MCF 10A (cell line): Measurements from ENCODE around the gene MTNR1B. TPM values are rescaled to one million over a fixed set of nuclear protein-coding genes. Genes with fewer than 3 reads are reported as not detected.

ENCODE experiments used
- BruUV-seq: library from RNA; stranded (reverse); fragments of 400-500 nt; replicated peaks from 2 replicates; lab custom pipeline; 2021; lab: Mats Ljungman, UMichigan
- CTCF ChIA-PET: fragments of 300-600 bp; sonication (Branson Sonifier 250); formaldehyde crosslinking; extraction: SDS; loops from one replicate; lab custom pipeline; 2021; ENCODE audit warnings: antibody characterized with exemption, inconsistent platforms; lab: Yijun Ruan, JAX
- POLR2A ChIA-PET: fragments of 300-600, 350-650 bp; sonication (Branson Sonifier 250); formaldehyde crosslinking; extraction: SDS; loops from one replicate; lab custom pipeline; 2020; ENCODE audit warnings: antibody characterized with exemption, inconsistent platforms; lab: Yijun Ruan, JAX
- DNase-seq: peaks from one replicate; pipeline ENCODE4 v3.0.0-alpha.2; 2018; ENCODE audit not compliant: unreplicated experiment
- H3K27ac Mint-ChIP-seq: one replicate; pipeline ENCODE4 v1.8.0; 2022; ENCODE audit warnings: mild to moderate bottlenecking, low read depth, mixed read lengths; ENCODE audit not compliant: unreplicated experiment
- H3K27me3 Mint-ChIP-seq: one replicate; pipeline ENCODE4 v1.8.0; 2022; ENCODE audit warnings: mixed read lengths; ENCODE audit not compliant: insufficient read depth, unreplicated experiment
- H3K36me3 Mint-ChIP-seq: one replicate; pipeline ENCODE4 v1.8.0; 2022; ENCODE audit warnings: mild to moderate bottlenecking, moderate library complexity, mixed read lengths; ENCODE audit not compliant: insufficient read depth, unreplicated experiment
- H3K4me1 Mint-ChIP-seq: one replicate; pipeline ENCODE4 v1.8.0; 2022; ENCODE audit warnings: mixed read lengths; ENCODE audit not compliant: insufficient read depth, unreplicated experiment
- H3K4me3 Mint-ChIP-seq: one replicate; pipeline ENCODE4 v1.8.0; 2022; ENCODE audit warnings: mild to moderate bottlenecking, moderate library complexity, mixed read lengths; ENCODE audit not compliant: unreplicated experiment
- H3K9me3 Mint-ChIP-seq: one replicate; pipeline ENCODE4 v1.8.0; 2022; ENCODE audit warnings: mixed read lengths; ENCODE audit not compliant: unreplicated experiment
- CTCF ChIP-seq: fragments of 200-600 bp; IDR thresholded peaks from one replicate; pipeline ENCODE4 v1.8.0; 2022; ENCODE audit warnings: antibody characterized with exemption, mild to moderate bottlenecking; ENCODE audit not compliant: unreplicated experiment
- intact Hi-C: fragments of 100-400 bp; cut with micrococcal nuclease; formaldehyde crosslinking; loops from 2 replicates; pipeline ENCODE4 v1.14.1; 2022
- total RNA-seq: library from RNA; stranded (reverse); gene quantifications from 2 replicates; pipeline ENCODE4 v1.2.3, GENCODE V29; 2022

The MTNR1B gene
- total RNA-seq, 1 experiment from 2014 or later, result not detected

- Mint-ChIP-seq H3K9me3 (no peaks in the 10 kb centered on the region), H3K27ac (peak overlapping the region; percentile 99), H3K36me3 (no peaks in the 10 kb centered on the region), H3K27me3 (no peaks in the 10 kb centered on the region), H3K4me1 (peaks cover 29% of the 10 kb centered on the region), H3K4me3 (no peak overlapping the region)
- no peak for TF ChIP-seq CTCF
- ChIA-PET CTCF (interaction anchor here (0.6 to 1.6 kb wide), 5 partner anchors 9 to 78 kb away, joined by 3 to 5 read pairs (median 4); no protein-coding TSS in a partner anchor), POLR2A (interaction anchor here (0.6 to 2.5 kb wide), 6 partner anchors 15 to 871 kb away, joined by 3 to 9 read pairs (median 4); no protein-coding TSS in a partner anchor)
- DNase-seq, result no peak
- no TSS peak for BruUV-seq
- intact Hi-C loops, result no loop called here
These were observed 32.9 kb downstream of the MTNR1B start for GRCh38 chr11:93002380-93002779.

- POLR2A ChIA-PET, result interaction anchor here (0.7 to 1.8 kb wide), 6 partner anchors 13 to 1727 kb away, joined by 3 to 10 read pairs (median 4); no protein-coding TSS in a partner anchor
- BruUV-seq, result no TSS peak
- no peaks in the 10 kb centered on the region for H3K9me3 Mint-ChIP-seq
- no peaks in the 10 kb centered on the region for H3K27me3 Mint-ChIP-seq
- intact Hi-C loops, result no loop called here
- no peak overlapping the region for H3K4me3 Mint-ChIP-seq
- peaks cover 23% of the 10 kb centered on the region for H3K4me1 Mint-ChIP-seq
- peak overlapping the region; percentile 29 for H3K27ac Mint-ChIP-seq
- CTCF ChIA-PET, result interaction anchor here (0.6 to 1.9 kb wide), 4 partner anchors 9 to 63 kb away, joined by 3 to 8 read pairs (median 4); no protein-coding TSS in a partner anchor
- no peaks in the 10 kb centered on the region for H3K36me3 Mint-ChIP-seq
- TF ChIP-seq CTCF, result no peak
- DNase-seq, result peak; percentile 89
These were observed 35.8 kb downstream of the MTNR1B start for GRCh38 chr11:93005239-93005638.

- intact Hi-C loops, result no loop called here
- Mint-ChIP-seq H3K36me3 (no peaks in the 10 kb centered on the region), H3K4me3 (no peak overlapping the region), H3K9me3 (no peaks in the 10 kb centered on the region), H3K4me1 (peaks cover 15% of the 10 kb centered on the region), H3K27me3 (no peaks in the 10 kb centered on the region), H3K27ac (no peak overlapping the region)
- TF ChIP-seq CTCF, result no peak
- DNase-seq, result no peak
- ChIA-PET POLR2A (no interaction called here), CTCF (interaction anchor here (0.6 to 1.2 kb wide), 2 partner anchors 9 kb away, joined by 3 to 5 read pairs; no protein-coding TSS in a partner anchor)
- BruUV-seq, result no TSS peak
These were observed 44.2 kb downstream of the MTNR1B start for GRCh38 chr11:93013646-93014045.

GRCh38 chr11:93016595-93016994 lies 47.1 kb downstream of the MTNR1B start:
- Mint-ChIP-seq H3K4me3 (no peak overlapping the region), H3K36me3 (peaks cover 6% of the 10 kb centered on the region), H3K27ac (no peak overlapping the region), H3K4me1 (peaks cover 36% of the 10 kb centered on the region), H3K9me3 (no peaks in the 10 kb centered on the region), H3K27me3 (no peaks in the 10 kb centered on the region)
- TF ChIP-seq CTCF, result no peak
- no TSS peak for BruUV-seq
- POLR2A ChIA-PET, result no interaction called here
- CTCF ChIA-PET, result interaction anchor here (0.9 to 3.2 kb wide), 3 partner anchors 10 to 75 kb away, joined by 3 to 18 read pairs (median 6); no protein-coding TSS in a partner anchor
- DNase-seq, result no peak
- intact Hi-C loops, result no loop called here
